Measurements from ENCODE around the gene HMX1. TPM values are rescaled to one million over a fixed set of nuclear protein-coding genes. Genes with fewer than 3 reads are reported as not detected.

HMX1 gene
- total and polyA plus RNA-seq, 12 donors: 0.15 TPM; not detected in 11

GRCh38 chr4:8858701-8859210, 12.9 kb downstream of the HMX1 start:
- Histone ChIP-seq H3K27me3 (peaks cover 59 to 100% (median 100%) of the 10 kb centered on the region in 7 donors), H3K4me3 (peak overlapping the region in 1 of 10 donors; percentile 5), H3K4me1 (peaks cover 0 to 34% (median 17%) of the 10 kb centered on the region in 9 donors), H3K9me3 (no peaks in the 10 kb centered on the region), H3K27ac (no peak overlapping the region), H3K36me3 (no peaks in the 10 kb centered on the region)
- intact Hi-C loops (cut with DNase I): no loop called here
- TF ChIP-seq CTCF (IDR thresholded peaks at IDR 0.05): no peak
- DNase-seq (no peak), ATAC-seq (no peak)
- 1% methylated on average over 19 of the region's 19 CpGs for WGBS, 2 donors

GRCh38 chr4:8857766-8858700, 13.6 kb downstream of the HMX1 start:
- 1% methylated on average over 72 to 74 of the region's 74 CpGs for WGBS, 2 donors
- ATAC-seq (no peak), DNase-seq (no peak)
- Histone ChIP-seq H3K36me3 (no peaks in the 10 kb centered on the region), H3K27me3 (peaks cover 52 to 100% (median 100%) of the 10 kb centered on the region in 7 donors), H3K4me1 (peaks cover 0 to 34% (median 17%) of the 10 kb centered on the region in 9 donors), H3K27ac (no peak overlapping the region), H3K9me3 (peaks cover 0 to 3% (median 0%) of the 10 kb centered on the region in 11 donors), H3K4me3 (peak overlapping the region in 6 of 10 donors; percentile 12 to 43 (median 34))
- intact Hi-C loops (cut with DNase I): no loop called here
- TF ChIP-seq CTCF (IDR thresholded peaks at IDR 0.05): no peak

GRCh38 chr4:8856835-8857621, 14.6 kb downstream of the HMX1 start:
- intact Hi-C loops (cut with DNase I): no loop called here
- Histone ChIP-seq H3K36me3 (no peaks in the 10 kb centered on the region), H3K4me1 (peaks cover 0 to 34% (median 17%) of the 10 kb centered on the region in 9 donors), H3K4me3 (peak overlapping the region in 8 of 10 donors; percentile 12 to 43 (median 29)), H3K9me3 (peaks cover 0 to 10% (median 0%) of the 10 kb centered on the region in 11 donors), H3K27ac (no peak overlapping the region), H3K27me3 (peaks cover 55 to 100% (median 100%) of the 10 kb centered on the region in 7 donors)
- DNase-seq (no peak), ATAC-seq (no peak)
- no peak for TF ChIP-seq CTCF (IDR thresholded peaks at IDR 0.05)
- 1 to 2% methylated on average over 51 of the region's 51 CpGs for WGBS, 2 donors

GRCh38 chr4:8855818-8856245, 15.8 kb downstream of the HMX1 start:
- DNase-seq (no peak), ATAC-seq (no peak)
- 3% methylated on average over 9 of the region's 9 CpGs for WGBS, 2 donors
- H3K4me3 ChIP-seq: no peak overlapping the region
- intact Hi-C loops (cut with DNase I): no loop called here
- TF ChIP-seq CTCF (IDR thresholded peaks at IDR 0.05): no peak
- no peaks in the 10 kb centered on the region for H3K36me3 ChIP-seq
- H3K9me3 ChIP-seq: peaks cover 0 to 10% (median 0%) of the 10 kb centered on the region in 11 donors
- peaks cover 46 to 100% (median 100%) of the 10 kb centered on the region in 7 donors for H3K27me3 ChIP-seq
- peaks cover 0 to 24% (median 16%) of the 10 kb centered on the region in 9 donors for H3K4me1 ChIP-seq
- H3K27ac ChIP-seq: no peak overlapping the region

Data from heart right ventricle (tissue), 16 donors.